ENCODE measurements around the gene LHFPL2. TPM values are rescaled to one million over a fixed set of nuclear protein-coding genes. Genes with fewer than 3 reads are reported as not detected.

The LHFPL2 gene
- total RNA-seq, 1 experiment from 2014 or later, result 25.9 TPM

DNA sequence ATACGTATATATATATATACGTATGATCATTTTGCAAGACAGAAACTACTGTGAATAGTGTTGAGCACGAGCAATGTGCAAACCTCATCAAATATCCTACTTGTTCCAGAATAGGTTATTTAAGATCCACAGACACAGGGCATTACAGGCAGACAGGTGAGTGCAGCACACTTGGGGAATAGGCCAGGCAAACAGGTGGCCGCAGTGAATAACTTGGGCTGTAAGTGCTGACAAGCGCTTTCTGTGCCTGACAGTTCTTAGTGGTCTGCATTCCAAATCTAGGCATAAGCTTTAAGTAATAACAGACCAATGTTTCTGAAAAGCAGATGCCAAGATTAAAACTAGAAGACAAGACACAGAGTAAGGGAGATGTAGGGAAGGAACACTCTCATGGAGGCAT lies 77.9 kb downstream of the LHFPL2 start:
- no peak for DNase-seq (ENCODE audit: low read depth)

DNA sequence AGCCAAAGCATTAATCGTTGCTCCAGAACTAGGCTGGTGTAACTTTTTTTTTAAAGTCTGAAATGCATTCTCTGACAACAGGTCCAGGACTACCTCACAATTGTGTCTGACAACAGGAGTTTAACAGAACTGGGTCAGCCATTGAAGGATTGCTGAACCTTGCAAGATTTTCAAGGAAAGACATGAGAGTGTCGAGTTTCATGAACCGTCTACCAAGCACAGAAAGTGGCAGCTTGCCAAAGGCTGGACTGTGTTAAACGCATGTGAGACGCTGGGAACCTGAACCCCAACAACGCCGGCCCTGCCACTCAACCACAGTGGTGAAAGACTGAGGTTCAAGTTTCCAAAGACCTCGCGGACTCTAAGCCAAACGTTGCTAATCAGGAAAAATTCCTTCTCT lies 79.1 kb downstream of the LHFPL2 start:
- DNase-seq (ENCODE audit: low read depth), result peak; percentile 11

DNA sequence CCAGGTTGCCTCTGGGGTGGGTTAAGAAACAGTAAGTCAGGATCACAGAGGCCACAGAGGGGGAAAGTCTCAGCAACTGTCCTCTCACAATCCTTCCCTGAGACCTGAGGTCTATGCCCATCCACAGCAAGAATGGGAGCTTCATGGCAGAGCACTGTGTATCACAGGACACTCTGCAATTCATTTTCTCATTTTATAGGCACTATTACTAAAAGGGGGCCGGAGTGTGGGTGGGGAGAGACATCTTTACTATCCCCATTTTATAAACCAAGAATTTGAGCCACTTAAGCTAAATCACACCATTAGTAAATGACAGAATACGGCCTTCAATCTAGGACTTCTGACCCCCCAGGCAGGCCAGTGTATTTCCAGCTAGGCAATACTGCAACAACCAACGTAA lies 79.9 kb downstream of the LHFPL2 start:
- no peak for DNase-seq (ENCODE audit: low read depth)

DNA sequence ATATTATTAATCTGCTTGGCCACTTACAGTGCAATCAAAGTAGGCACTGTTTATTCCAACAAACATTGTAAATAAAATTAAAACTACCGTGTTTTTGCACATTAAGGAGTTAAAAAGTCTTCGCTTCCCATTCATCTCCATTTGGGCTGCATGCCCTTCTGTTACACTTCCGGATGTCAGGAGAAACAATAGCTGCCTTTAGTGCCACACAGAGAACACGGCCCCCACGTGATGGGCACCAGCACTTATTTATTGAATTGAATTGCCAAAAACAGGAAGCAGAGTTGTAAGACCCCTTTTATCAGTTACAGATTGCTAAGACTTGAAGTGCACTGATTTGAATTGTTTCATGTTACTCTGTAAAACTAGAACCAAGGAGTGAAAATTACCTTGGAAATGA lies 80.4 kb downstream of the LHFPL2 start:
- DNase-seq (ENCODE audit: low read depth), result no peak

DNA sequence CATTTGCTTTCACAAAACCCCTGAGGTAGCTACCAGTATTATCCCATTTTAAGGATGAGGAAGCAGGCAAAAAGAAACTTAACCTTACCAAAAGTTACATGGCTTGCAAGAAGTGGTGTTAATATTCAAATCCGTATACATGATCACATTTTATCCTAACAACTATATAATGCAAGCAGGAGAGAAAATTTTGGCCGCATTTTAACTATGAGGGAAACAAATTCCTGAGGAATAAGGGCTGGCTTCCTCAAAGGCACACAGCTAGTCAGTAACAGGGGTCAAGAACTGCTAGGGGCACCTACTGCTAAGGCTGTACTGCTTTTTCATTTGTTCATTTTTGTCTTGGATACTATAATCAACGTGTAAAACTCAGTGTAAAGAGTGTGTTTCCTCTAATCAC lies 81.0 kb downstream of the LHFPL2 start:
- DNase-seq (ENCODE audit: low read depth), result no peak

DNA sequence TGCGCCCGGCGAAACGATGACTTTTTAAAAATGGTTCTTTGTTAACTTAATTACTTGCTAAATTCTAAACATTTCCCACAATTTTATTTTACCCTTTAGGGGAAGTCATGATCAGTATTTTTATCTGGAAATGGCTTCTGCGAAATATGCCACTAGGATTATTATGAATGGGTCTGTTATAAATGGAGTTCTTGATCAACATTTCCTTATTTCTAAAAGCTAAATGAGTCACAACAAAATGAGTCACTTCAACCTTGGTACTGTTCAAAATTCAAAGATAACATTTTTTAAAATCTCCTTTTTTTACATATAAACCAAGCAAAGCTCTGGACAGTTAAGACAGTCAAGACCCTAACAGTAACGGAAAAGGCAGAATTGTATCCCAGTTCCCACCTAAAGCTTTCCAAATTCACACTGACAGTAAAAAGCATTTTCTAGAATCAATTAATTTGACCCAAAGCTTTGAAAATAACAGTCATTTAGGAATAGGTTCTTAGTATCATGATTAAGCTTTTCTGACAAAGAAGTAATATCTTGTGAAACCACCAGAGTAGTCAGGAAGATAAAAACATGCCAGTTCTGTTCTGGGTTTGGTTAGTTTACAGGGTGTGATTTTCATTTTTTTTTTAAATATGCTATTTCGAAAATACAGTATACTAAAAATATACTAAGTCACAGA lies 81.7 kb downstream of the LHFPL2 start:
- peak; percentile 47 for DNase-seq (ENCODE audit: low read depth)

DNA sequence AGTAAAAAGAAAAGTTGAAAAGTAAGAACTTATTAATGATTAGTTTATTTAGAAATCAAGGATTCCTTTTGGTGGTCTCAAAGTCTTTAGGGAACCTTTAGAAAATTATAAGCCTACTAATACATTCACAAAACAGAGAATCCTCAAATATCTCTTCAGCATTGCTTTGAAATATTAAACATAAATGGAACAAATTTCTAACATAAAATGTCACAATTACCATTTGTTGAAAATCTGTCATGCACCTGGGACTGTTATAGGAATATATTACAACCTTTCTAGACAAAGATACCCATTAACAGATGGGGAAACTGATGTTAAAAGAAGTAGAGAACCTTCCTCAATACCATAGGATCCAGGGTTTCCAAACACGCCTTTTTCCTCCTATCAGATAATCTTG lies 83.2 kb downstream of the LHFPL2 start:
- no peak for DNase-seq (ENCODE audit: low read depth)

DNA sequence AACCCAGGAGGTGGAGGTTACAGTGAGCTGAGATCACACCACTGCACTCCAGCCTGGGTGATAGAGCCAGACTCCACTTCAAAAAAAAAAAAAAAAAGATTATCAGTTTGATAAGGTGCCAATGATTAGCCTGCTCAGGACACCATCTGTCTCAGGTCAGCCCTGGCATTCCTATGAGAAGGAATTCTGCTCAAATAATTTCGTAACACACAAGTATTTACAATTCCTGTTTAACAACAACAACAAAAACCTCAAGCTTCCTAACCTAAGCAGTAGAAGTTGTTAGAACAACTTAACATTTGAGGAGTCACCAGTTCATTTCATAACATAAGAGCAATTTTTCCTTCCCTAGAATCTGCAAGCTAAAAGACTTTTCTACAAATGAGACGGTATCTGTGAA lies 85.0 kb downstream of the LHFPL2 start:
- no peak for DNase-seq (ENCODE audit: low read depth)

DNA sequence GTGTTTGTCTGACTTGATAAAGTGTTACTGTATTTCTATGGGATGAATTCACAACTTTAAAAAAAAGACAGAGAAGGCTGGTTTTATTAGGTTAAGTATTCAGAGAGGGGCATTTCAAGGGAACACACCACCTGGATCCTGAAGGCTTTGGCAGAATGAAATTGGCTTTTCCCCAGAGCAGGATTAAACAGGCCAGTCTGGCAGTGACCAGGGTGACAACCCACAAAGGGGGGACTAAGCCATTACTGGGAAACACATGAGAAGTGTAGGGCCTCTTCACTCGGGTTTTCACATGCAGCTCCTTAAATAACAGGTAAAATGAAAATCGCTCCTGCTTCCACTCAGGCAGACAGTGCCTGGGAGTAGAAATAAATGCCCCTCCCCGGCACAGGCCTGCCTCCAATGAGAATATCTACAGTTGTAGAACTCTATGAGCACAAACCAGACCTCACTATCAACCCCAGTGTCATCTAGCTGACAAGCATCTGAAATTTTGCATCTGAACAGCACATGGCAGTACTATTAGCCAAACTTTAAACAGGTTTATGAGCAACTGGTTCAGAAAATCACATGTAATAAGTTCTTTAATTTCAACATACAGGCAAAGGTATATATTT lies 85.8 kb downstream of the LHFPL2 start:
- no peak for DNase-seq (ENCODE audit: low read depth)

DNA sequence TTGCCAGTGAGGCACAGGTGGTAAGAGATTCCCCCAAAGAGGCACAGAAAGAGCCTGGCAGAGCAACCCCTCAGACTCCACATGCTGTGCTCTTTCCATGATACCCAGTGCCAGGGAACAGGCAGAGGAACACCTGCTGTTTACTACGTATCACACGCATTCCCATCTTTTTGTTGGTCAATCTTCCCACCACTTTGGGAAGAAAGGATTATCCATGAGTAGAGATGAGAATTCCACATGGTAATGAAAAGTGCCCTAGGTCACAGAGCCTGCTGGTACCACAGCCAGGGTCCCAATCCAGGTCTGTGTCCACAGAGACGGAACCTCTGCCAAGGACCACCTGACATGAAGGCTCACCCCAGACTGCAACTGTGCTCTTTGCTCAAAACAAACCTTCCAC lies 86.6 kb downstream of the LHFPL2 start:
- no peak for DNase-seq (ENCODE audit: low read depth)

DNA sequence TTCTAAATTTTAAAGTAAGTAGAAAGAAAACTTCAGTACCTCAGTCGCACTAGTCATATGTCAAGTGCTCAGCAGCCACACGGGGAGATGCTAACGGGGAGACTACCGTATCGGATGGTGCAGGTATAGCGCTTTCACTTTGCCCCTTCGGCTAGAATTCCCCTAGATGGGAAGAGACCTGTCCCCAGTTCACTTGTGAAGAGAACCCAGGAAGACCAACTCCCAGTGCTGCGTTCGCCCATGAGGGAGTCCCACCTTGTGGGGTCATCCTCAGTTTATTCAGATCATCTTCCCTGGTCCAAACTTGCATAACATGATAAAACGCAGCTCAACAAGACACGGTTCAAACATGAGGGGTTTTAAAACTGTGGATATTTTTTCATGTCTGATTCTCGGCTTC lies 87.3 kb downstream of the LHFPL2 start:
- DNase-seq (ENCODE audit: low read depth), result no peak

DNA sequence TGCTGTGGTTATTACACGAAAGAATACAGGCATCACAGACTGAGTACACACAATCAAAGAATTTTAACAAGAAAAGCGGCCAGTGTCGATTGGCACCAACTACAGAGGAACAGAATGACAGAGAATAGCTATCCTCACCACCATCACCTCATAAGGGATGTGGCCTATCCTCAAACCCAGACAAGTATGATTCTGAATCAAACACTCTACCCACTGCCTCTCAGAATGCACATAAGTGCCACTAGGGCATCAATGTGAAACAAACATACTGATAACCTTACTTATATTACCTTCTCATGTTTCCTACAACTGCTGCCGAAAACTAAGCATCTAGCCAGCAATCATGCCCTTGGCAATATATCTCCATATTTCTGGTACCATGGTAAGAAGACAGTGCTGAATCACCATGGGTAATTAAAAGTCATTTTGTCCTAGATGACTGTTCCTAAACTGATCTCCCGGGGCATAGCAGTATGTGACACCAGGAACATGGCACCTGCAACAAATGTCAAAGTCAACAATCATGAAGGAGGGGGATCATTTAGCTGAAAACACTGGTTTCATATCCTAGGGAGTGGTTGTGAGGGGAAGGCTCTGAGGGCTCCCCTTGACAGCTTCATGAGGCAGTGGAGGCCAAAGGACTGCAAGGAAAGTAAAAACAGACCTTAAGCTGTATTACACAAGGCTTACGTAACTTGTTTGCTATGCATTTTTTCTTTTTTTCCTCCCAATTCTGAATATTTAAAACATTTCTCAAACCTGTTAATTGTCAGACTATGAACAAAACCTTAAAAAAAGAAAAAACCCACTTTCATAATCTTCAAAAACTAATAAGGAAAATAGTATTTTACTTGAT lies 88.3 kb downstream of the LHFPL2 start:
- no peak for DNase-seq (ENCODE audit: low read depth)

DNA sequence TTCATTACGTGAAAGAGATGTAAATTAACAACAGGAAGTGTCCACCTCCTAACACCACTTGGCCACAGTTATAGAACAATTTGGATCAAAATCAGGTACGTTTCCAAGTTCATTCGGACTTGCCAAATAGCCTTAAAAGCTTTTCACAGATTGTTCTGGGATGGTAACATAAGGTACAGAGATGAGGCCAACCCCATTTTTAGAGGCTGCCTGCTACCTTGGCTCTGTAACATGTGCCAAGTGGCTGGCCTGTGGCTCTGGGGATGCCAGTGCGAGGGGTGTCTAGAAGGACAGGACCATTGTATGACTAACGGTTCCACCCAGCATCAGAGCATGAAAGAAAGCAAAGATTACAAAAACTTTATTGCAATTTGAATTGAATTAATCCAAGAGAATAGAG lies 91.0 kb downstream of the LHFPL2 start:
- DNase-seq (ENCODE audit: low read depth), result no peak

DNA sequence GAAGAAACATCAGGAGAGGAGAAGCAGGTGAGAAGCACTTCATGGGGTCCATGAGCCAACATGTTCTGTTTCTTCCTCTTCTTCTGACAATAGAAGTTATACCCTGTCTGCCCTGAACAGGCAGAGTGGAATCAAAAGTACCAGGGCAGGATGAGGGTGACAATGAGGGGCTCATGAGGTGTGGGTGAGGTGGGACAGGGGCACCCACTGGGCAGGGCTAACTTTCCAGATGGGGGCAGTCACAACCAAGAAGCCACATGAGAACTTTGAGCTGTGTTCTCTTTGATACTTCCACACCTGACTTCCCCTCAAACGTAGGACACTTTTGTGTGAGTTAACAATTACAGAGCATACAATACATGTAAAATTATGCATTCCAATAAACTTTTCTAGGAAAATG lies 92.7 kb downstream of the LHFPL2 start:
- DNase-seq (ENCODE audit: low read depth), result no peak

DNA sequence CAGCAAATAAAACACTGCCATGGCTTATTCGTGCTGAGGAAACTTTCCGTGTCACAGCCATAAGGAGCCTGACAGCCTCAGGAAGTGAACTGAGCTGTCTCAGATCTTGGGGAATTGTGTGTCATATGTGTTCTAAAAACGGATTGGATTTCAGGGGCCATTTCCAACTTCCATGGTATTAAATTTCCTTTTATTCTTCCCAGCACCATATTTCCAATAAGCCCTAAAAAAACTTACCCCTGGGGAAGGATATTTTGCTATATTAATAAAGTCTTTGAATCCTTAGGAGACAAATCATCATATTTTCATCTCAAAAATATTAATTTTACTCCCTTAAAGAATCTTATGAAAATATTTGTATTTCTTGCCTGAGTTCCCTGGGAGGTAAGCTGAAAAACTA lies 93.9 kb downstream of the LHFPL2 start:
- DNase-seq (ENCODE audit: low read depth), result no peak

DNA sequence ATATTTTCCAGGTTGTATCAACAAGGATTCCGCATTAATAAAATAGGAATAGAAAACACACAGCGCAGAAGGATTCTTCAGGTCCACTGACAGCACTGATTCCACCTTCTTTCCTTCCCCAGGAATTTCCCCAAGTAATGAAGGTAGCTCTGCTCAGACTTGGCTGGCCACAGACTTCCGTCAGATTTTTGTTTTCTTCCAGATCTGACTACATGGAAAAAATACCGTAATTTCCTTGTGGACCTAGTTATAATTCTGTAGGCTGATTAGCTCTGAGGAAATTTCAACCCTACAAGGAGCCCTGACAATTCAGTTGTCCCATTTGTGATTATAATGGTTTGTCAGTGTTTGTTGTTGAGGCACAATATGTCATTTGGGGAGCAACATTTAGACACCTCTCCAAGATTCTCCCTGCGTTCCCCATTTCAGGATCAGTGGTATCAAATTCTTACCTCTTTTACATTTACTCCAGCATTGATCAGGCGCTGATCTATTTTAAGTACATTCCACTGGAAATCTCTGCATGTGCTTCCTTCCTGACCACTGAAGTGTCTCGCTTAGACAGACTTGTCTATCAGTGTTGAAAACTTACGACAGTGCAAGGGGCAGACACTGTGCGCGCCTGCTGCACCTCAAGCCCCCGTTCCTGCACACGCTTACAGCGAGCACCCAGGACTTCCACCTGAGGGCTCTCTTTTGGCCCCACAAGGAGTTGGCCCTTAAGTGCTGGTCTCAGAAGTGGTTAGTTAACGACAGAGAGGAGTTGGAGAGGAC lies 94.8 kb downstream of the LHFPL2 start:
- no peak for DNase-seq (ENCODE audit: low read depth)

DNA sequence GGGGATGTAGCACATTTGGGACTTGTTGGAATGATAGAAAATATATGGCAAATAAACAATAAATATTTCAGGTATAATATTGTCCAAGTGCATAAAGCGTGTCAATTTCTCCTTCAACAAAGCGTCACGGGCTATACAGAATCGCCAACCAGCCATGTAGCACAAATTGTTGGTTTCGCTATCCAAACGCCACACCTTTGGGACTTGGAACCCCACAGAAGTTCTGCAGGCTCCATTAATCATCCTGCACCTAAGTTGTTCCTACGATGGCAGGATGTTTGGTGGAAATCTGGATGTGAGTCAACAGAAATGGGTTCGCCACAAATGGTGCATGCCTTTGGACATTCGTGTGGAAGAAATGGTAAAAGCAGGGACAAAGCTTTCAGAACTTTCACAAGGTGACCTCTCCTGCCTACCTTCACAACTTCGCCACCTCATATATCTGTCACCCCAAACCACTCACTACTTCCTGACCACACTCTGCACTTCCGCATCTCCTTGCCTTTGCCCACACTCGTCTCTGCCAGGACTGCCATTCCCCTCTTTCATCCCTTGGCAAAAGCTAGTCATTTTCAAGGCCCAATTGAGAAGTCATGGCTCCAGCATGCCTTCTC lies 95.7 kb downstream of the LHFPL2 start:
- DNase-seq (ENCODE audit: low read depth), result peak; percentile 67

DNA sequence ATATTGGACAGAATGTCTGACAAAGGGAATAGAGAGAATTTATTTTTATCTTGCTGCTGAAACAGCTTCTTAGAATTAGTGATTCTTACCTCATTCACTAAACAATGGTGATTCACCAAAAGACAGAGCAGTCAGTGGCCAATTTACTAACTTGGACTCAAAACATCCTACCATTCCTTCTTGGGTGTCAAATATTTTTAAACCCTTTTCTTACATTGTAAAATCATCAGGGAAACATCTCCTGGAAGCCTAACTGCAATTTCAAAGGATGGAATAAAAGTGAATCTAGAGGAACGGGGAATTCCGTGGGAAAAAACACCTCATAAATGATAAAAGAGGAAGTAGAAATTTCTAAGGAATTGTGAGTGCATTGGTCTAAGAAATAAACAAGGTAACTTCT lies 97.7 kb downstream of the LHFPL2 start:
- no peak for DNase-seq (ENCODE audit: low read depth)

DNA sequence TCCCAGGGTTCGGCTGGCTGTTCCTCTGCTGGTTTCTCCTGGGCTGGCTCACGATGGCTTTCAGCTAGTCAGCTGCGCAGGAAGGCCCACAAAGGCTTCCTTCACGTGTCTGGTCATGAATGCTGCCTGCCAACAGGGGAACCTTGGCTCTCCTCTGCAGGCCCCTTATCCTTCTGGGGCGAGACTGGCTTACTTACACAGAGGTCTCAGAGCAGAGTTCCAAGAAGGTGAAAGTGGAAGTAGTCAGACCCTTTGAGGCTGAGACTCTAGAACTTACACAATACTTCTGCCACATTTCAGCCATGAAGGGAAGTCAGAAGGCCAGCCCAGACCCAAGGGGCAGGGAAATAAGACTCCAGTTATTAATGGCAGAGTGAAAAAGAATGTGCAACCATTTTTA lies 99.5 kb downstream of the LHFPL2 start:
- DNase-seq (ENCODE audit: low read depth), result no peak

DNA sequence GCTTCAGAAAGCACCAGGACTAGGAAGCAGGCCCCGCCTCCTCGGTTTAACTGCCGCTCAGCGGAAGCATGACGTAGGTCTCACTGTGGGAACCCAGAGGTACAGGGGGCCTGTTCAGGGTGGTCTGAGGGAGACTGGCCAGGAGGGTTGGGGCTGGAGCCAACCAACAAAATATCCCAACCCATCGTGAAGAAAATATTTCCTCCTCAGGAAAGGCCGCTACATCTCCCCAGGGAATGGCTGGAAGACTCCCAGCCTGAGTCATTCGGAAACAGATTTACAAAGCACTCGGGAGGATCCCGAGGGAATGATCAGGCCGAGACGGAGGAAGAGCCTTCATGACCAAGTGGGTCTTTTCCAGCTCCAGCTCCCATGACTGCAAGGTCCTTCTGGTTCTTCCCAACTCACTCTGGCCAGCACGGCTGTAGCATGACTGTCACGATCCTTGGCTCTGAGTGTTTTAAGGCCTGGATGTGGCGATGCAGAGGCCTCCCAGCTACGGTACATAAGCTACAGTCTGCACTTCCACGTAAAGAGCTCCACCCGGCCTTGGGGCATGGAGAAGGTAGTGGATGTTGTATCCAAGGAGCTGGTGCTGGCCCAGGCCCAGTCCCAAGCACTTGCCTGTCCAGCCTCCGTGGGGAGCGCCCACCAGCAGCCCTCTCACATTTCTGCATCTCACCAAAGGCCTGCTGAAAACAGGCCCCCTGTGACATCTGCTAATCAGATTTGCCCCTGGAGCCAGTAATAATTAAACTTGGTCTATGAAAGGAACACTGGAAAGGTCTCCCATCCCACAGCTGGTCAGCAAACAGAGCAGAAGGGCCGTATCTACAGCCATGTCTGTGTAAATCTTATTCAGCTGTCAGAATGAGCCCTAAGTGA lies 100.6 kb downstream of the LHFPL2 start:
- DNase-seq (ENCODE audit: low read depth), result peak; percentile 80
